ENCODE results near the gene DNAJB13.

The DNAJB13 gene

DNA sequence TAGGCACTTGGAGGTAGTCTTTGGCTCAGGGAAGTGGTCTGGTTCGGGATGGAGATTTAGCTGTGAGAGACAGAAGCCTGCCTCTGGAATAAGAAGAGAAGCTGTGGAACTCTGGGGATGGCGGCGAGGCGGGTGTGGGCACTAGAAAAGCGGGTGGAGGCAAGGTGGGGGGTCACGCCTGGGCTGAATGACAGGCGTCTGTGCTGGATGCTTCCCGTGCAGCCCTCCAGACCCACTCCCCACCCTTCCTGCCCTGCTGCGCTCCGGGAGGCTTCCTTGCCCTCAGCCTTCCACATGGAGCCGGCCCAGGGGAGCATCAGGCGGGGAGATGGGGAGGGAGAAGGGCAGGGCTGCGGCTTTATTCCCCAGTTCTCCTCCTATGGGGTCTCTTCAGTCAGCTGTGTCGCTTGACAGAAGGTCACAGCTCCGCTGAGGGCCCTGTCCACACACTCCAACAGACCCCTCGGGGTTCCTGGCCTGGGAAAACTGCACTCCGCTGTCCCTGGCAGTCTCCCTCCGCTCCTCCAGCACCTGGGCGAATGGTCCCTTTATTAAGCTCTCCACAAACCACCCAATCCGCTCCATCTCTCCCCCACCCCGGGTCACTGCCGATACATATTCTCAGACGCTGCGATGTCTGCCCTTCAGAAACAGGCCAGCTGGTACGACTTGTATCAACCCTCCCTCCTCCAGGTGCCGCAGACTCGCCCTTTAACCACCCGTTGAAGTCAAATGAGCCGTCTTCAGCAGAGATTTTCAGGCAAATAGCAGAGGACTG lies 6.2 kb downstream of the DNAJB13 start:
- no peak for DNase-seq

- no peak for DNase-seq
These were observed 7.0 kb downstream of the DNAJB13 start for GRCh38 chr11:73957654-73958361.

GRCh38 chr11:73958521-73959141 lies 7.8 kb downstream of the DNAJB13 start:
- DNase-seq, result no peak

DNA sequence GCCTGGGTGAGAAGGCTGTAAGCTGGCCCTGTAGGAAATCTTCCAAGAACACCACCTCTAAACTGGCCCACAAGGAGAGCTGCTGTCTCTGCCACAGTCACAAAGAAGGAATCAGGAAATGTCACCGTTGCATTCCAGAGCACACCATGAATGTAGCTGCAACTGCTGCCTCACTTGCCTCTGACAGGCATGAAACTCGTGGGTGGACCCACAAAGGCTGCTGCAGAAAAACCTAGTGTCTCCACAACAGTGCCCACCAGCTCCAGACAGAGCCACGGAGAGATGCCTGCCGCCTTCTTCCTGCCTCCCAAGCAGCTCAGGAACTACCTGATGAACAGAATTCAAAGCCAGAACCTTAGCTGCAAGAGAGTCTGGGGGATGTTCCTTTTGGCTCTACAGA lies 10.5 kb downstream of the DNAJB13 start:
- DNase-seq, result no peak

DNA sequence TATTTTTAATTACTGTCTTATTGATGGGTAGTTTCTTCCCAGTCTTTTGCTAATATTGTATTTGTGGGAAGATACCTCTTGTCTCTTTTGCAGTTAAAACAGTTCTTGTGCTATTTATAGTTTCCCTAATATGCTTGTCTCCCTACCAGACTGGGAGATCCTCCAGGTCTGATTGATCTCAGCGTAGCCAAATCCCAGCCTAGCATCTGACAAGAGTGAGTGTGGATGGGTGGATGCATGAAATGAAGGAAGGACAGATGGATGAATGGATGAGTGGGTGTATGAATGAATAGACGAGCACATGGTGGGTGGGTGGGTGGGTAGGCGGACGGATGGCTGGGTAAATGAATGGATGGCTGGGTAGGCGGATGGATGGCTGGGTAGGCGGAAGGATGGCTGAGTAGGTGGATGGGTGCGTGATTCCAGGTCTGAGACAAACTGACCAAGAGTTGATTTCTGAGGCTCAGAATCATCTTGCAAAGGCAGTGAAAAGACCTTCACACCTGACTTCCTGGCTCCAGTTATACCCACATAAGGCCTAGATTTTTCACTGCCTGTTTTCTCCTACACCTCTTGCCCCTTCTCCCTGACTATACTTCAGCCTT lies 11.4 kb downstream of the DNAJB13 start:
- no peak for DNase-seq

- DNase-seq, result no peak
These were observed 13.0 kb downstream of the DNAJB13 start for GRCh38 chr11:73963861-73964260.

DNA sequence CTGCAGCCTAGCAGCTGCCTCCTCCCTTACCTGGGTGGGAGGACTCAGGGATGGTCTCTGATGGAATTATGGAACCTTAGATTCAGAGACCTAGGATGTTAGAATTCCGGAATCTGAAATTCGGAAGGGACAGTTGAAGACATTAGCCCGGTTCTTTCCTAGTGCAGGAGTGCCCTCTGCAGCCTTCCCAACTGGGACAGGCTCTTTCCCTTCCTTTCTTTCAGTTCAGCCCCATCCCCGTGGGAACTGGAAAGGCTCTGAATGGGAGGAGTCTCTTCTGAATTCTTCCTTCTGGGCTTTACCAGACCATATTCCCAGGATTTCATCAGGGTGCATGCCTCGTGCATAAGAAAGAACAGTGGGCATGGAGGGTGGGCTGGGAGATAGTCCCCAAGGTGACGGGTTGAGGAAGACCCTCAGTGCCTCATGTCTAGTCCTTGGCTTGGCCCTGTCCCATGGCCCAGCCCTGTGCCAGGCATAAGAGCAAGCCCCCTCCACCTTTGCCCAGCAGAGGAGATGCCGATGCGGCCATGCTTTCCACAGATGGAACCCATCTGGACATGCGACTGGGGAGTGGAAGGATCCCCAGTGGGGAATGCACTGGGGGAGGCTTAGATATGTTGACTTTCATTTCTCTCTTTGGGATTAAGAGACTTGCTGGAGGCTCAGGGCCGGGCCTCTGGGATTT lies 14.4 kb downstream of the DNAJB13 start:
- no peak for DNase-seq

GRCh38 chr11:73965764-73966121 lies 14.9 kb downstream of the DNAJB13 start:
- no peak for DNase-seq

DNA sequence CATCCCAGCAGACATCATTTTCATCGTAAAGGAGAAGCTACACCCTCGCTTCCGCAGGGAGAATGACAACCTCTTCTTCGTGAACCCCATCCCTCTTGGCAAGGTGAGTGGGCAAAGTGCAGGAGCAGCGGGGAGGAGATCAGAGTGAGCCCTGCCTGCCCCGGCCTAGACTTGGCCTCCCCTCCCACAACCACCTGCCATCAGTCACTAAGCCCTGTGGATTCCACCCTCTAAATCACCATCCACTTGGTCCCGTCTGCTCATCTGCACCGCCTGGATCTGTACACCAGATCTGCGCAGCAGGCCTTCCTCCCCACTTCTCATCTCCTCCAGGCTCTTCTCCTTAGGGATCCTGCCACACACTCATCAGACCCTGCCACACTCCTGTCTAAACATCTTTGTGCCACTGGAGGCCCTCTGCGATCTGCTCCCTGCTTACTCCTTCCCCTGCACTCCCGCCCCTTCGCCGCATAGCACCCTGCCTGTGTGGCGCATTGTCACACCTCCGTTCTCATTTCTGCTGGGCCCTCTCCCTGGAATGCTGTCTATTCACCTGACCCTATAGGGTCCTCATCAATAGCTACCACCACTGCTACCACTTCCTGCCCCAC lies 17.6 kb downstream of the DNAJB13 start:
- no peak for DNase-seq

- DNase-seq, result peak; percentile 24
These were observed 18.3 kb downstream of the DNAJB13 start for GRCh38 chr11:73969091-73969490.

- DNase-seq, result peak; percentile 69
These were observed 19.4 kb downstream of the DNAJB13 start for GRCh38 chr11:73969991-73970800.

GRCh38 chr11:73971175-73971719 lies 20.4 kb downstream of the DNAJB13 start:
- peak; percentile 53 for DNase-seq

- peak; percentile 44 for DNase-seq
These were observed 21.4 kb downstream of the DNAJB13 start for GRCh38 chr11:73972187-73972586.

DNA sequence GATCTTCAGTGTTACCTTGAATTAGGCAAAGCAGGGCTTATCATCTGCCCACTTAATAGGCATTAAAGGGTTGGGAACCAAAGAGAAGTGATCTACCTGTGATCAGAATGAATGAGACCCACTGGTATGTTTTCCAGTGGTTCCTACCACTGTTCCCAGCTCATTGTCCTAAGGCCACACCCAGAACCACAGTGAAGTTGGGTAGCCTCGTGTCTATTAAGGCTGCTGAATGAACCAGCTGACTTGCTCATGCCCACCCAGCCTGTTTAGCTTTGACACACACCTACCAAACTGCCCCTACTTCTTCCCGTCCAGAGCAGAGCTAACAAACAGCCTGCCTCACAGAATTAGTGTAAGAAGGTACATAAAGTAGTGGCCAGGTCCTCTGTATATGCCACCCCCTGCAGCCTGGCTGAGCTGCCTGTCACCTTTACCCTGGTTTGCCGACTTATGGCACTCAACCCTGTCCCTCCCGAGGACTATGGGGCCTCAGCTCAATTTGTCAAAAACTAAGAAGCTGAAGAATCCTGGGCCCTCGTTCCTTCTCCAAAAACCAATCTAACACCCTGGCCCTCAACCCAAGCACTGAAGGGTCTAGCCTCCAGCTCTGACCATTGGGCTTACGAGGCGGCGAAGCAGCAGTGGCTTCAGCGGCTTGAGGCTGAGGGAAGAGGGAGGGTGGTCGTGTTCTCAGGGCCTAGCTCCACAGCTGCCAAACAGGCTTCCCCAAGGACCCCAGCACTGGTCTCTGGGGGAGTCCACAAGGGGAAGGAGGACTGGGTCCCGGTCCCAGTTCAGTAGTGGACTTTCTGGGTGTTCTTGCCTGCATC lies 22.0 kb downstream of the DNAJB13 start:
- DNase-seq, result peak; percentile 32

DNA sequence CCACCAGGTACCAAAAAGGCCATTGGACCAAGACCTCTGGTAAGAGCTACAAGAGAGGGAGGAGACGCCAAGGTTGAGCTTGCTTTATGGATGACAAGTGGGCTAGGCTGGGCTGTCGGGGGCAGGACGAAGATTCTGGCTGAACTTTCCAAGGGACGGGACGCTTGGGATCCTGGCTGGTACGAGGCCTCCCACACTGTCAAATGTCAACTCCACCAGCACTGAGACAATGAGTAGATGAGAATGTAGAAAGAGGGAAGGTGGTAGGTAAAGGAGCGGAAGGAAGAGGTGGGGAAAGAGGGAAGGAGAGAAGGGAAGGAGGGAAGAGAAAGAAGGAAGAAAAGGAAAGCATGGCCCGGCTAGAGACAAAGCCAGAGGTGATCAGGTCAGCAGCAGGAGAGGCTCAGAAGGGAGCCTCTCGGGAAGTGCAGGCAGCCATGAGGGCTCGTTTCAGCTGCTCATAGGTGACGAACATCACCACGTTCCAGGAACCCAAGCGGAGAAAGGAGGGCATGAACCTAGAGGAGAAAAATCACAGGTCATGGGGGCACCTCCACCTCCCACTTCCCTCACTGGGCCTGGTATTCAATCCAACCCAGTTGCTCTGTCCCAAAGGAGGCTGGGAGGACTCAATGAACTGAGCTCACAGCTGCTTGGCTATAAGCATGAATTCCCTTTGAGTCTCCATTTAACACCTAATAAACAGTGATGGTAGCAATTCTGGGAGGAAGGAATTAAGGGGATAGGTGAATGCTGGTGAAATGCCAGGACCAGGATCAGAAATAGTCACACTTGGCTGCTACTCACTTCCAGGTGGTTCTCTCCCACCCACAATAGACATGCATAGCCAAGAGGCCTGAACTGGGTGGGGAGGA lies 24.0 kb downstream of the DNAJB13 start:
- peak; percentile 23 for DNase-seq

- DNase-seq, result no peak
These were observed 24.6 kb downstream of the DNAJB13 start for GRCh38 chr11:73975479-73975757.

DNA sequence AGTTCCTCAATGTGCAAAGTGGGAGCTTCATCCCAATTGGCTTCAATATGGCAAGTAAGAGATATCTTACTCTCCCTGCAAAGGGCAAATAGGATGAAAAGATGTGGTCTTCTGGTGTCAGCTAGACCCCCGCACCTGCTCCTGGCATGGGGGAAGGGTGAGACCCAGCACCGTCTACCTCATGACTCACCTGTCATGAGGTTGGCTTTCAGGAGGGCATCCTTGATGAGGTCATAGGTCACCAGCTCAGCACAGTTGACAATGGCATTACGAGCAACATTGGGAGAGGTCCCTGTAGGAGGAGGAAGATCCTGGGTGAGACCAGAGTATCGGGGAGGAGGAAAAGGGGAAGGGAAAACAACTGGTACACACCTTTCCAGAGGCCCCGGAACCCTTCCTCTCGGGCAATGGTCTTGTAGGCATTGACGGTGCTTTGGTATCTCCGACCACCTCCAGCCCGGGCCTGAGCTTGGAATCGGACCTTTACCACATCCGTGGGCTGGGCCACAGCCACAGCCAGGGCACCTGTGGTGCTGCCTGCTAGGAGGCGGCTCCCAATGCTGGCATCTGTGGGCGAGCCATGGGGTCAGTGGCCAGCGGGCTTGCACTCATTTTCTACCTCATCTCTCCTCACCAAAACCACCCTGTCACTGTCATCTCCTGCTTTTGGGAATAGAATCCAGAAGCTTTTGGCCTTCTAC lies 25.8 kb downstream of the DNAJB13 start:
- DNase-seq, result no peak

DNA sequence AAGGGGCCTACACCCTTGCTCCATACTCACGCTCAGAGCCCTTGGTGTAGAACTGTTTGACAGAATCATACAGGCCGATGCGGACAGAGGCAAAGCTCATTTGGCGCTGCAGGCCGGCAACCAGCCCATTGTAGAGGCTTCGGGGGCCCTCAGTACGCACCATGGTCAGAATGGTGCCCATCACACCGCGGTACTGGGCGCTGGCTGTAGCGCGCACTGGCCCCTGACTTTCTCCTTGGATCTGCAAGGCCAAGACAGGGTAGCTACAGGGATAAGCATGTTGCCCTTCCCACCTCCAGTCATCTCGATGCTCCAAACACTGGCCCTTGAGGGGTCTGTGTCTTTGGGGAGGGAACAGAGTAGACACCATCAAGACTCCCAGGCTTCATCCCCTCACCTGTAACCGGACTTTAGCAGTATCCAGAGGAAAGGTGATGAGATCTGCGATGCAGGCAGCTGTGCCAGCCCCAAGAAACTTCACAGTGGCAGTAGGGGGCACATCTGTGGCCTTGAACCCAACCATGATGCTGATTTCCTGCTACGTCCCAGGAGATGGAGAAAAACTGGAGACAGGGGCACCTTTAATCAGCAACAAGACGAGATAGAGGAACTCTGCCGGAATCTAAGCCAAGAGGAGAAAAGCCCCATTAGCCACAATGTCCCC lies 27.2 kb downstream of the DNAJB13 start:
- DNase-seq, result no peak
